Colonic mucosa (tissue), 4 donors: ENCODE measurements around the gene ABL1. TPM values are rescaled to one million over a fixed set of nuclear protein-coding genes. Genes with fewer than 3 reads are reported as not detected.

ENCODE experiments used
- DNase-seq: peaks from one replicate; pipeline ENCODE4 v3.0.0-alpha.2; 2020
- H3K27ac ChIP-seq: fragments of 200-600 bp; one replicate; pipeline ENCODE4 v1.8.0; 2021
- H3K27me3 ChIP-seq: fragments of 200-600 bp; one replicate; pipeline ENCODE4 v1.8.0; 2021
- H3K36me3 ChIP-seq: fragments of 200-600 bp; one replicate; pipeline ENCODE4 v1.8.0; 2021
- H3K4me1 ChIP-seq: fragments of 200-600 bp; one replicate; pipeline ENCODE4 v1.8.0; 2021; ENCODE audit warnings: mild to moderate bottlenecking
- H3K4me3 ChIP-seq: fragments of 200-600 bp; one replicate; pipeline ENCODE4 v1.8.0; 2021
- H3K9ac ChIP-seq, 2 donors: one replicate each; pipeline ENCODE4 v1.7.0; 2013; ENCODE audit warnings: control low read depth in 2 of 2, low read depth in 2 of 2, low read length in 2 of 2
- H3K9me3 ChIP-seq: fragments of 200-600 bp; one replicate; pipeline ENCODE4 v1.8.0; 2021
- CTCF ChIP-seq: fragments of 200-600 bp; IDR thresholded peaks from one replicate; pipeline ENCODE4 v1.8.0; 2022; ENCODE audit warnings: antibody characterized with exemption, mild to moderate bottlenecking
- intact Hi-C: fragments of 100-400 bp; cut with DNase I; formaldehyde crosslinking; loops from one replicate; pipeline ENCODE4 v1.14.1; 2022
- total RNA-seq, 2 donors: library from RNA; stranded (reverse); fragmentation: NEBNext Ultra II Directional in 1 of 2; extraction: Animal tissue kit (Norgen Biotek cat#: 25700) in 1 of 2; gene quantifications; one replicate each; pipeline ENCODE4 v1.2.1, GENCODE V29; 2021
- donor health status: healthy.
- donor health status: DM: no; HTN: no; CAD: no.
- donor health status: DM: no; HTN: no; CAD: no.

Gene ABL1
- total RNA-seq, 2 donors from 2014 or later: 86.0 to 97.9 TPM

DNA sequence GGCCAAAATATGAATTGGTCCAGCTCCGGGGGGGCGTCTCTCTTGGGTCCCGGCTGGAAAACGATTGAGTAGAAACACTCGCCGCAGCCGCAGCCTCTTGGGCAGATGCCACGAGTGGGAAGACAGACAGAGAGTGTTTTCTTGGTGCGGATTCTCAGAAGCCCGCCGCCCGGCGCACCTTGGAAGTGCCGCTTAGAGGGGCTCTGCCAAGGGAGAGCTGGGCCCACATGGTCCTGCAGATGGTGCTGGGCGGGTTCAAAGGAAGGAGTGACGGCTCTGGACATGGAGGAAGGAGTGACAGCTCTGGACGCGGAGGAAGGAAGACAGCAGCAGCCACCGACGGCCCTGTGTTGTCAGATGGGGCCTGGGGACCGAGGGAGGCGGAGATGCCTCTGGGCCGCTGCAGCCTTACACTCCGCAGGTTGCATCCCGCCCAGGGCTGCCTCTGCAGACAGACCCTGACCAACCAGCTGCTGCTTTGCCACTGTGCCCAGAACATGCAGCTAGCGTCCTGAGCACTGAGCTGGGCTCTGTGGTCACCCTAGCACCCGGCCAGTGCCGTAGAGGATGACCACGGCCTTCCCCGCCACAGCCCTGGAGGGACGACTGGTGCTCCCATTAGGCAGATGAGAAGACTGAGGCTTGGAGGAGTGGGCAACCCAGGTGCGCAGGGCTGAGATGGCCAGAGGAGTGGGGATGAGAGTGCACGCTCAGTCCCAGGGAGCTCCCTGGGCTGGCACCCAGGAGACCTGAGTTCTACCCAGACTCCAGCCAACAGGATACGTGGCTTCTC lies 82.3 kb downstream of the ABL1 start:
- no peak for TF ChIP-seq CTCF
- Histone ChIP-seq H3K36me3 (no peaks in the 10 kb centered on the region), H3K9me3 (no peaks in the 10 kb centered on the region), H3K27ac (no peak overlapping the region), H3K9ac (no peak overlapping the region), H3K4me3 (no peak overlapping the region), H3K27me3 (no peaks in the 10 kb centered on the region), H3K4me1 (no peaks in the 10 kb centered on the region)
- intact Hi-C loops: no loop called here
- no peak for DNase-seq

DNA sequence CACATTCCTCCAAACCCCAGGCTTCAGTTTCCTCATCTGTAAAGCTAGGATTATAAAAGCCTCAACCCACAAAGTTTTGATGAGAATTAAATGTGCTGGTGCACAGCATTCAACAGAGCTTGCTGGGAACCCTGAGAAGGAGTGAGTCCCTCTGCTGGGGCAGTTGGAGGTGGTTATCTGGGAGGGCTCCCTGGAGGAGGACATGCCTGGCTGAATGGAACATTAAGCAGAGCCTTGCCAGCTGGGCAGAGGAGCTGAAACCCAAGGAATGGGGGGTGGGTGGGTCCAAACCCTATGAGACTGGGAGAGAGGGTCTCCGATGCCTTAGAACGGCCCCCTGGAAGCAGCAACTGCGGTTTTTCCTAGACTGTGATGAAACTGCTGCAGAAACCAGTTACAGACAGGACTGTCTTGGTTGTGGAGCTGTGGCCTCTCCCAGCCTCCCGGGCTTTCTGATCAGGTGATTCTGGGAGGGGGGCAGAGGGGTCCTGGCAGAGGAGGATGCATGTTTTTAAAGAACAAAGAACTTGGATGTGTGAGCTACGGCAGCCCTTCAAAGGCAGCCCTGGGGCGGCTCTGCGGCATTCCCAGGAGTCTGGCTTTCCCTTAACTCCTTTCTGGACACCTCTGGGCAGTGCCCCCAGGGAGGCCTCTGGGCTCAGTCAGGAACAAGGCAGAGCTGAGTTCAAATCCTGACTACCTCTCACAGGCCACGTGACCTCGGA lies 83.2 kb downstream of the ABL1 start:
- Histone ChIP-seq H3K4me3 (no peak overlapping the region), H3K4me1 (no peaks in the 10 kb centered on the region), H3K9me3 (no peaks in the 10 kb centered on the region), H3K9ac (no peak overlapping the region), H3K27me3 (no peaks in the 10 kb centered on the region), H3K27ac (no peak overlapping the region), H3K36me3 (no peaks in the 10 kb centered on the region)
- TF ChIP-seq CTCF: no peak
- intact Hi-C loops: no loop called here
- DNase-seq: no peak

GRCh38 chr9:130918826-130919558 lies 83.9 kb downstream of the ABL1 start:
- no peak overlapping the region for H3K4me3 ChIP-seq
- no peaks in the 10 kb centered on the region for H3K9me3 ChIP-seq
- H3K36me3 ChIP-seq: no peaks in the 10 kb centered on the region
- H3K9ac ChIP-seq: no peak overlapping the region
- H3K27me3 ChIP-seq: no peaks in the 10 kb centered on the region
- no peaks in the 10 kb centered on the region for H3K4me1 ChIP-seq
- intact Hi-C loops: no loop called here
- TF ChIP-seq CTCF: no peak
- H3K27ac ChIP-seq: no peak overlapping the region
- no peak for DNase-seq

DNA sequence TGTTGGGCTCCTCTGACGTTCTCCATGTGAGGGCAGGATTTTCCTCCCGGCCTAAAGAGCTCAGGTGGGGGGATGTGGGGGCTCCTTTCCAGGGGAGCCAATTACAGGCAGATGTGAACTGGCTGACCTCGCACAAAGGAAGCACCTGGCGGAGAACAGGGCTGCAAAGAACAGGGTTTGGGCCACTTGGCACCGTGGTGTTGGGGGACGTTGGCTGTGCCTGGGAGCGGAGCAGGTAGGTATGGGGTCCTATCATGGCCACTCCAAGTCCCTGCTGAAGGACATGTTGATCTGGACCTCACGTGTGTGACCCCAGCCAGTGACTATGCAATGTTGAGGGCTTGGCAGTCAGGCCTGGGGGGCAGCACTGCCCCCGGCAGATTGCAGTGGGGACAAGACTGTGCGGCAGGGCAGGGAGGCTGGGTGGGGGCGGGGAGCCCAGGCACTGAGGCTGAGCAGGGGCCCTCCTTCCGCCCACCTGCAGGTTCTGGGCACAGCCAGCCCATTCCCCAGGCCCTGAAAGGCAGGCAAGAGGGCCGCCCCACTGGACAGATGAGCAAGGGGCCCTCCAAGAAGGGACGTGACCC lies 84.6 kb downstream of the ABL1 start:
- Histone ChIP-seq H3K9ac (no peak overlapping the region), H3K27ac (no peak overlapping the region), H3K4me1 (no peaks in the 10 kb centered on the region), H3K36me3 (no peaks in the 10 kb centered on the region), H3K27me3 (no peaks in the 10 kb centered on the region), H3K9me3 (no peaks in the 10 kb centered on the region), H3K4me3 (no peak overlapping the region)
- no peak for TF ChIP-seq CTCF
- intact Hi-C loops: no loop called here
- DNase-seq: no peak

DNA sequence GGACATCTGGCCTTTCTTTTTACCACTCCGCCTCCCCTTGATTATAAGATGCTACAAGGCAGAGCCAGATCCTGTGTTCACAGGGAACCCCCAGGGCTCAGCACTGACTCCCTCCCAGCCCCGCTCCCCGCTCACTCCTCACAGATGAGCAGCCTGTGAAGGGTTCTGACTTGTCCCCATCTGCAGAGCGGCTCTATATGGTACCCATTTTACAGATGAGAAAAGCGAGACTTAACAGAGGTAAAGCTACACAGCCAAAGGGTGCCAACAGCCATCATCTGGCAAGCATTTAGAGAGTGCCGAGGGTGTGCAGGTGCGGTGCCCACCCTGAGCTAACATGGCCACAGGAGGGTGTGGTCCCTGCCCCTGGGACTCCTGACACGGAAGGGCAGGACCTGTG lies 85.2 kb downstream of the ABL1 start:
- H3K4me3 ChIP-seq: no peak overlapping the region
- DNase-seq: no peak
- intact Hi-C loops: no loop called here
- H3K9ac ChIP-seq: no peak overlapping the region
- no peak overlapping the region for H3K27ac ChIP-seq
- no peak for TF ChIP-seq CTCF
- no peaks in the 10 kb centered on the region for H3K4me1 ChIP-seq
- H3K9me3 ChIP-seq: no peaks in the 10 kb centered on the region
- H3K27me3 ChIP-seq: no peaks in the 10 kb centered on the region
- no peaks in the 10 kb centered on the region for H3K36me3 ChIP-seq
